KOPT-K1 (cell line): ENCODE results near the gene ZNF239.

ENCODE experiments used
- H3K27ac ChIP-seq: fragments of 200-600 bp; sonication (generic); 2 replicates; pipeline ENCODE4 v1.5.1; 2016; ENCODE audit warnings: antibody characterized with exemption, mild to moderate bottlenecking, low read depth, low read length; ENCODE audit not compliant: poor library complexity, severe bottlenecking
- H3K36me3 ChIP-seq: fragments of 200-600 bp; sonication (generic); 2 replicates; pipeline ENCODE4 v1.5.1; 2017; ENCODE audit warnings: antibody characterized with exemption, mild to moderate bottlenecking, low read length, moderate library complexity; ENCODE audit not compliant: insufficient read depth
- H3K9me3 ChIP-seq: fragments of 200-600 bp; sonication (generic); 2 replicates; pipeline ENCODE4 v1.5.1; 2017; ENCODE audit warnings: antibody characterized with exemption, low read length, mild to moderate bottlenecking; ENCODE audit not compliant: insufficient read depth, poor library complexity, severe bottlenecking

The ZNF239 gene

DNA sequence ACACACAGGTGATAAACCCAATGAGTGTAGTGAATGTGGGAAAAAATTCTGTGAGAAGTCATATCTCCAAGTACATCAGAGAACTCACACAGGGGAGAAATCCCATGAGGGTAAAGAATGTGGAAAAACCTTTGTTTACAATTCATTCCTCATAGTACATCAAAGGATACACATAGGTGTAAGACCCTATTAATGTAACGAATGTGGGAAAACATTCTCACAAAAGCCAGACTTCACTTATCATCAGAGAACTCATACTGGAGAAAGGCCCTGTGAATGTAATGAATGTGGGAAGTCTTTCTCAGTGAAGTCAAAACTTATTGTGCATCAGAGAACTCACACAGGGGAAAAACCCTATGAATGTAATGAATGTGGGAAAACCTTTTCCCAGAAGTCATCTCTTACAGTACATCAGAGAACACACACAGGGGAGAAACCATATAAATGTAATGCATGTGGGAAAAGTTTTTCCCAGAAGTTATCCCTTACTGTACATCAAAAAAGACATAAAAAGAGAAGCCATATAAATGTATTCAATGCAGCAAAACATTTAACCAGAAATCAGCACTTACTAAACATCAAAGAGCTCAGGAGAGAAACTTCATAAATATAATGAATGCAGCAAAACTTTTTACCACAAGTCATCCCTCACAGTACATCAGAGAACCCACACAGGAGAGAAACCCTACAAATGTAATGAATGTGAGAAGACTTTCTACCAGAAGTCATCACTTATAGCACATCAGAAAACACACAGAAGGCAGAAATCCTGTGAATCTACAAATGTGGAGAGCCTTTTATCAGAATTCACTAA is 49.8 kb downstream of the ZNF239 start:
- Histone ChIP-seq H3K9me3 (peaks cover 68% of the 10 kb centered on the region), H3K27ac (no peak overlapping the region), H3K36me3 (no peaks in the 10 kb centered on the region)
